Heart left ventricle (tissue), 16 donors: Measurements from ENCODE around the gene BLOC1S1. TPM values are rescaled to one million over a fixed set of nuclear protein-coding genes. Genes with fewer than 3 reads are reported as not detected.

ENCODE experiments used
- ATAC-seq, 4 donors: fragments of 200-7000 bp; cut with Tn5 transposase; one replicate each; pipeline ENCODE4 v1.9.1; 2020 to 2022; ENCODE audit warnings: moderate library complexity in 4 of 4, mild to moderate bottlenecking in 3 of 4, moderate number of reproducible peaks in 1 of 4
- DNase-seq, 5 donors: peaks; one replicate each; pipeline ENCODE4 v3.0.0-alpha.2; 2020
- H3K27ac ChIP-seq, 12 donors: fragments of 200-600 bp; sonication (generic) in 4 of 12; one replicate each; pipeline versions ENCODE4 v1.5.0 to v1.8.0; 2016 to 2022; ENCODE audit warnings: mild to moderate bottlenecking in 2 of 12
- H3K27me3 ChIP-seq, 9 donors: fragments of 200-600 bp; sonication (generic) in 2 of 9; one replicate each; pipeline versions ENCODE4 v1.5.1 to v1.8.0; 2016 to 2022; ENCODE audit warnings: mild to moderate bottlenecking in 3 of 9
- H3K36me3 ChIP-seq, 9 donors: fragments of 200-600 bp; sonication (generic) in 2 of 9; one replicate each; pipeline versions ENCODE4 v1.5.0 to v1.8.0; 2018 to 2022; ENCODE audit warnings: mild to moderate bottlenecking in 2 of 9
- H3K4me1 ChIP-seq, 12 donors: fragments of 200-600 bp; sonication (generic) in 4 of 12; one replicate each; pipeline versions ENCODE4 v1.5.0 to v1.8.0; 2016 to 2022; ENCODE audit warnings: mild to moderate bottlenecking in 3 of 12
- H3K4me3 ChIP-seq, 12 donors: fragments of 200-600 bp; sonication (generic) in 4 of 12; one replicate each; pipeline versions ENCODE4 v1.5.0 to v1.8.0; 2017 to 2022; ENCODE audit warnings: mild to moderate bottlenecking in 9 of 12, moderate library complexity in 4 of 12
- H3K9me3 ChIP-seq, 12 donors: fragments of 200-600 bp; sonication (generic) in 4 of 12; one replicate each; pipeline versions ENCODE4 v1.5.0 to v1.8.0; 2016 to 2022; ENCODE audit warnings: mild to moderate bottlenecking in 1 of 12
- POLR2A ChIP-seq, 2 donors: fragments of 450-650 bp; IDR thresholded peaks; one replicate each; pipeline ENCODE4 v1.6.1; 2017; ENCODE audit warnings: antibody characterized with exemption in 2 of 2, mild to moderate bottlenecking in 2 of 2, moderate library complexity in 2 of 2
- WGBS, 4 donors: extraction: QIAGEN DNeasy Blood & Tissue Kit in 2 of 4; methylation state at CpG; one replicate each; pipeline versions ENCODE4 v1.1.5 to v1.1.7; 2013 to 2018; 5-methylcytosine and 5-hydroxymethylcytosine counted together
- intact Hi-C, 10 donors: fragments of 100-400 bp; cut with DNase I; formaldehyde crosslinking; loops; one replicate each; pipeline versions ENCODE4 v1.11.1 to v1.14.2; 2022
- polyA plus RNA-seq, 2 donors: library from polyadenylated mRNA; stranded (reverse); fragments of 200-250 nt; gene quantifications; one replicate each; pipeline ENCODE4 v1.2.3, GENCODE V29; 2013
- total RNA-seq, 9 donors: library from RNA; depleted of rRNA in 2 of 9; stranded (reverse); fragments of >200 nt in 2 of 9; fragmentation: NEBNext Ultra II Directional in 3 of 9; extraction: Animal tissue kit (Norgen Biotek cat#: 25700) in 3 of 9; gene quantifications; one replicate each; pipeline versions ENCODE4 v1.1.0 to v1.2.4, GENCODE V29; 2016 to 2023
- TF ChIP-seq, protein P1 (sequence below), 12 donors: fragments of 200-600 bp; sonication (generic) in 4 of 12; IDR thresholded peaks; one replicate each; pipeline versions ENCODE4 v1.5.0 to v1.8.0; 2018 to 2022; ENCODE audit warnings: antibody characterized with exemption in 12 of 12, mild to moderate bottlenecking in 5 of 12
- donor health status: ischemic (EF 13 %, LVEDD 7.1; RV severe dilation, severe dysfunction).
- donor health status: healthy with polysubstance abuse.
- donor health status: DM: no; HTN: yes; CAD: no.
- donor health status: DM: no; HTN: no; CAD: no.
- donor health status: ischemic (EF 25% LVEDD 6.9; RV normal size, moderate dysfunction).
- donor health status: ischemic (EF 25% LVEDD 5.7; RV mildly dilated, moderate dysfunction).
- donor health status: healthy.
- donor health status: DM: yes; HTN: yes; CAD: no.
- donor health status: ischemic (EF 35%, LVEDD 5.7; RV mildly dilated, moderate dysfunction).
- donor health status: nonischemic (EF 11% LVEDD 7.7; RV severe dilation, severe dysfunction).
- donor health status: DM: yes; HTN: yes; CAD: no.
- donor health status: PGD.
- donor health status: ischemic (EF 29% LVEDD 5.4; RV normal size, mild dysfunction).
- donor health status: nonischemic (EF 23%, LVEDD 6.1; RV moderate dilation, normal function).

BLOC1S1 gene
- total and polyA plus RNA-seq, 11 donors, result 71.3 to 314 (median 132) TPM

- no peak for TF ChIP-seq POLR2A (IDR thresholded peaks at IDR 0.05)
- TF ChIP-seq, protein P1, sequence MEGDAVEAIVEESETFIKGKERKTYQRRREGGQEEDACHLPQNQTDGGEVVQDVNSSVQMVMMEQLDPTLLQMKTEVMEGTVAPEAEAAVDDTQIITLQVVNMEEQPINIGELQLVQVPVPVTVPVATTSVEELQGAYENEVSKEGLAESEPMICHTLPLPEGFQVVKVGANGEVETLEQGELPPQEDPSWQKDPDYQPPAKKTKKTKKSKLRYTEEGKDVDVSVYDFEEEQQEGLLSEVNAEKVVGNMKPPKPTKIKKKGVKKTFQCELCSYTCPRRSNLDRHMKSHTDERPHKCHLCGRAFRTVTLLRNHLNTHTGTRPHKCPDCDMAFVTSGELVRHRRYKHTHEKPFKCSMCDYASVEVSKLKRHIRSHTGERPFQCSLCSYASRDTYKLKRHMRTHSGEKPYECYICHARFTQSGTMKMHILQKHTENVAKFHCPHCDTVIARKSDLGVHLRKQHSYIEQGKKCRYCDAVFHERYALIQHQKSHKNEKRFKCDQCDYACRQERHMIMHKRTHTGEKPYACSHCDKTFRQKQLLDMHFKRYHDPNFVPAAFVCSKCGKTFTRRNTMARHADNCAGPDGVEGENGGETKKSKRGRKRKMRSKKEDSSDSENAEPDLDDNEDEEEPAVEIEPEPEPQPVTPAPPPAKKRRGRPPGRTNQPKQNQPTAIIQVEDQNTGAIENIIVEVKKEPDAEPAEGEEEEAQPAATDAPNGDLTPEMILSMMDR (IDR thresholded peaks at IDR 0.05), result no peak
- ATAC-seq (no peak), DNase-seq (no peak)
- intact Hi-C loops, result no loop called here
- Histone ChIP-seq H3K27ac (no peak overlapping the region), H3K9me3 (no peaks in the 10 kb centered on the region), H3K27me3 (no peaks in the 10 kb centered on the region), H3K36me3 (peaks cover 0 to 87% (median 67%) of the 10 kb centered on the region in 9 donors), H3K4me3 (no peak overlapping the region), H3K4me1 (no peaks in the 10 kb centered on the region)
- 92 to 97% (median 95%) methylated on average over 6 of the region's 6 CpGs for WGBS, 4 donors
Measured at GRCh38 chr12:55760663-55761062, 44.8 kb downstream of the BLOC1S1 start.

- no peaks in the 10 kb centered on the region for H3K4me1 ChIP-seq
- no peak overlapping the region for H3K4me3 ChIP-seq
- no peak for TF ChIP-seq POLR2A (IDR thresholded peaks at IDR 0.05)
- TF ChIP-seq, protein P1 (IDR thresholded peaks at IDR 0.05), result no peak
- H3K27me3 ChIP-seq, result no peaks in the 10 kb centered on the region
- no peak for ATAC-seq
- DNase-seq, result no peak
- H3K36me3 ChIP-seq, result peaks cover 0 to 83% (median 64%) of the 10 kb centered on the region in 9 donors
- intact Hi-C loops, result no loop called here
- no peak overlapping the region for H3K27ac ChIP-seq
- H3K9me3 ChIP-seq, result no peaks in the 10 kb centered on the region
Measured at GRCh38 chr12:55762646-55763045, 46.8 kb downstream of the BLOC1S1 start.

DNA sequence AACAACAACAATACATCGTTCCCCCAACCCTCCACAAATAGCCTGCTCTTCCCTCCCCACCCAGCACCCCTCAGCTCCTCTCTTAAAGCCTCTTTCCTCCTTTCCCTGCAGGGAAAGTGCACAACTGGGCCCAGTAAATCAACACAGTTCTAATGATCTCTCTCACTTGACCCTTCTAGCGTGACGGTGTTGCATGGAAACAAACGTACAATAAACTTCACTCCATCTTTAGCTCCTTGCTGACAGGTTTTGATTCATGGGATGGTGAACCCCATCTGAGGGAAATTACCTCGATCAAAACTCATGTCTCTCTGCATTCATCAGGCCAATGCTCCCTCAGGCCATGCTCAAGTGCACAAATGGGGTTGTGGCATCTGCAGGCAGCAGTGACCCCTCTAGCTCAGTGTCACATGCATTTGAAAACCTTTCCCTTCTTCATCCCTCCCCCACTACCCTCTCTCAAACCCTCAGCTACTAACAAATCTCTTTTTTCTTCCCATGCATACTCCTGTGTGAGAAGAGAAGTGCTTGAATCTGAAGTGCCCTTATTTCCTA, 50.0 kb downstream of the BLOC1S1 start:
- no peaks in the 10 kb centered on the region for H3K27me3 ChIP-seq
- intact Hi-C loops, result no loop called here
- DNase-seq, result no peak
- no peak for ATAC-seq
- no peaks in the 10 kb centered on the region for H3K4me1 ChIP-seq
- peaks cover 0 to 70% (median 53%) of the 10 kb centered on the region in 9 donors for H3K36me3 ChIP-seq
- 85 to 92% (median 86%) methylated on average over 5 of the region's 5 CpGs for WGBS, 4 donors
- TF ChIP-seq, protein P1 (IDR thresholded peaks at IDR 0.05), result no peak
- no peak for TF ChIP-seq POLR2A (IDR thresholded peaks at IDR 0.05)
- H3K9me3 ChIP-seq, result no peaks in the 10 kb centered on the region
- no peak overlapping the region for H3K4me3 ChIP-seq
- H3K27ac ChIP-seq, result no peak overlapping the region

DNA sequence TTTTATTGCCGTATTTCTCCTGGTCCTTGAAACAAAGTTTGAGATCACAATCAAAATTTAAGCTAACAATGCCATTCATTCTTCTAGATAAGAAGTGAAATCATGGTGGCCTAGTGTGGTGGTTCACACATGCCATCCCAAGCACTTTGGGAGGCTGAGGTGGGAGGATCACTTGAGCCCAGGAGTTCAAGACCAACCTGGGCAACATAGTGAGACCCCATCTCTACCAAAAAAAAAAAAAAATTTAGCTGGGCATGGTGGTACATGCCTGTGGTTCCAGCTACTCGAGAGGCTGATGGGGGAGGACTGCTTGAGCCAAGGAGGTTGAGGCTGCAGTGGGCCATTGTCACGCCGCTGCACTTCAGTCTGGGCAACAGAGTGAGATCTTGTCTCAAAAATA, 51.3 kb downstream of the BLOC1S1 start:
- no peak for DNase-seq
- H3K4me3 ChIP-seq, result no peak overlapping the region
- no peak for TF ChIP-seq POLR2A (IDR thresholded peaks at IDR 0.05)
- TF ChIP-seq, protein P1 (IDR thresholded peaks at IDR 0.05), result no peak
- 96 to 98% (median 97%) methylated on average over 4 of the region's 4 CpGs for WGBS, 4 donors
- H3K36me3 ChIP-seq, result peaks cover 0 to 71% (median 61%) of the 10 kb centered on the region in 9 donors
- no peaks in the 10 kb centered on the region for H3K9me3 ChIP-seq
- ATAC-seq, result no peak
- H3K27me3 ChIP-seq, result no peaks in the 10 kb centered on the region
- intact Hi-C loops, result no loop called here
- no peak overlapping the region for H3K27ac ChIP-seq
- no peaks in the 10 kb centered on the region for H3K4me1 ChIP-seq

Other genes with a start within 250 kb of the BLOC1S1 start
- gene OR6C70, start 245.9 kb upstream of the BLOC1S1 start, total RNA-seq, result not detected
- gene OR6C70, start 245.9 kb upstream of the BLOC1S1 start, polyA plus RNA-seq, result not detected
- gene OR6C68, start 223.7 kb upstream of the BLOC1S1 start, total RNA-seq, result not detected
- not detected for gene OR6C68, start 223.7 kb upstream of the BLOC1S1 start, polyA plus RNA-seq
- gene OR6C4, start 166.4 kb upstream of the BLOC1S1 start, total RNA-seq, result not detected
- gene OR6C4, start 166.4 kb upstream of the BLOC1S1 start, polyA plus RNA-seq, result not detected
- gene OR2AP1, start 143.6 kb upstream of the BLOC1S1 start, total RNA-seq, result not detected
- not detected for gene OR2AP1, start 143.6 kb upstream of the BLOC1S1 start, polyA plus RNA-seq
- gene OR10P1, start 79.2 kb upstream of the BLOC1S1 start, total RNA-seq, result not detected
- not detected for gene OR10P1, start 79.2 kb upstream of the BLOC1S1 start, polyA plus RNA-seq
- 1,000 to 10,000 TPM in 1 of 9 donors, 100 to 1,000 TPM in 8; 199 to 1,007 (median 620) TPM for gene ITGA7, start 8.1 kb upstream of the BLOC1S1 start, total RNA-seq
- gene ITGA7, start 8.1 kb upstream of the BLOC1S1 start, polyA plus RNA-seq, result 100 to 1,000 TPM; 173 to 573 TPM
- gene RDH5, start 4.3 kb downstream of the BLOC1S1 start, total RNA-seq, result 10 to 100 TPM in 8 of 9 donors, 1 to 10 TPM in 1; 5.9 to 20.5 (median 16.2) TPM
- 10 to 100 TPM; 25.8 to 42.4 TPM for gene RDH5, start 4.3 kb downstream of the BLOC1S1 start, polyA plus RNA-seq
- gene CD63, start 13.0 kb downstream of the BLOC1S1 start, total RNA-seq, result 1,000 to 10,000 TPM in 3 of 9 donors, 100 to 1,000 TPM in 6; 475 to 1,670 (median 767) TPM
- 1,000 to 10,000 TPM; 1,034 to 2,790 TPM for gene CD63, start 13.0 kb downstream of the BLOC1S1 start, polyA plus RNA-seq
- 10 to 100 TPM in 7 of 9 donors, 1 to 10 TPM in 2; 7.8 to 18.2 (median 12.4) TPM for gene GDF11, start 27.1 kb downstream of the BLOC1S1 start, total RNA-seq
- gene GDF11, start 27.1 kb downstream of the BLOC1S1 start, polyA plus RNA-seq, result 10 to 100 TPM in 1 of 2 donors, 1 to 10 TPM in 1; 6.9 to 15.7 TPM
- 10 to 100 TPM; 47.2 to 69.3 (median 54.0) TPM for gene SARNP, start 101.7 kb downstream of the BLOC1S1 start, total RNA-seq
- gene SARNP, start 101.7 kb downstream of the BLOC1S1 start, polyA plus RNA-seq, result 100 to 1,000 TPM; 118 to 138 TPM
- 10 to 100 TPM in 8 of 9 donors, 1 to 10 TPM in 1; 9.6 to 42.3 (median 22.2) TPM for gene ORMDL2, start 102.0 kb downstream of the BLOC1S1 start, total RNA-seq
- 10 to 100 TPM; 31.4 to 61.9 TPM for gene ORMDL2, start 102.0 kb downstream of the BLOC1S1 start, polyA plus RNA-seq
- 10 to 100 TPM; 13.9 to 41.7 (median 19.8) TPM for gene DNAJC14, start 113.5 kb downstream of the BLOC1S1 start, total RNA-seq
- 10 to 100 TPM in 1 of 2 donors, 1 to 10 TPM in 1; 9.4 to 31.7 TPM for gene DNAJC14, start 113.5 kb downstream of the BLOC1S1 start, polyA plus RNA-seq
- gene MMP19, start 126.9 kb downstream of the BLOC1S1 start, total RNA-seq, result 10 to 100 TPM in 1 of 9 donors, 1 to 10 TPM in 7, under 1 TPM in 1; 0.48 to 16.1 (median 2.8) TPM
- gene MMP19, start 126.9 kb downstream of the BLOC1S1 start, polyA plus RNA-seq, result 1 to 10 TPM; 1.5 to 4.7 TPM
- 10 to 100 TPM; 12.0 to 22.3 (median 13.7) TPM for gene PYM1, start 211.8 kb downstream of the BLOC1S1 start, total RNA-seq
- gene PYM1, start 211.8 kb downstream of the BLOC1S1 start, polyA plus RNA-seq, result 10 to 100 TPM; 19.8 to 33.6 TPM
- gene DGKA, start 215.1 kb downstream of the BLOC1S1 start, total RNA-seq, result 10 to 100 TPM in 4 of 9 donors, 1 to 10 TPM in 5; 5.3 to 27.8 (median 9.6) TPM
- gene DGKA, start 215.1 kb downstream of the BLOC1S1 start, polyA plus RNA-seq, result 1 to 10 TPM; 7.6 to 7.8 TPM
- 1 to 10 TPM in 3 of 9 donors, under 1 TPM in 5, not detected in 1; 0.56 to 1.3 (median 0.73) TPM for gene PMEL, start 250.0 kb downstream of the BLOC1S1 start, total RNA-seq
- gene PMEL, start 250.0 kb downstream of the BLOC1S1 start, polyA plus RNA-seq, result under 1 TPM; 0.23 to 0.49 TPM